NK-92 (cell line): ENCODE results near the gene AP1M1.

Experiments used
- DNase-seq: peaks from one replicate; lab custom pipeline; 2025; ENCODE audit not compliant: unreplicated experiment; lab: John Stamatoyannopoulos, UW

Gene AP1M1

DNA sequence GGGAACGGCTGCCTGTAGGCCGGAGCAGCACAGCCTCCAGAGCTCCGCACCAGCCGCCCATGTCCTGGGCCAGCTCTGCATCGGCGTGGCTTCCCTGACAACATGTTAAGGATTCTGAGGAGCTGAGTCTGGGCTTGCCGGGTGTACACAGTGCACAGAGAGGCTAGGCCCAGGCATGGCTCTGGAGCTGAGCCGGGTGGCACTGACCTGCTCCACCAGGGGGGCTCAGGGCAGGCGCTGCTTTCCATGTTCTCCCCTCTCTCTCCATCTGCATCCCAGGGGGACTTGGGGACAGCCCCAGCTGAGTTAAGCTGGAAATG lies 31.6 kb downstream of the AP1M1 start:
- DNase-seq, result no peak

DNA sequence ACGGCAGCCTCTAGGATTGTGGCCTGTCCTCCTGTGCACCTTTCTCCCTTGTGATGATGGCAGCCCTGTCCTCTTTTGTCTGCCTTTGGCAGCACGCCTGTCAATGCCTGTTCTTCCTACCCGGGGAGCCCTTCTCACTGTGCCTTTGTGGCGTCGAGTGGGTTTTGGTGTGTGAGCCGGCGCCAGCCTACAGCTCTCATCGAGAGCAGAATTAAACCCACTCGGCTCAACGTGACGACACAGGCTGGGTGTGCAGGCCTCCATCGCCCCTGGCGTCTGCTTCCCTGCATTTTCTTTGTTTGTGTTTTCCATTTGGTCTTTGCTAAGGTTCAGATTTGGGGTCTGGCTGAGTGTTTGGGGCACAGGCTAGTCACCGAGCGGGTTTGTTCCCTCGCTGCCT lies 34.4 kb downstream of the AP1M1 start:
- no peak for DNase-seq

DNA sequence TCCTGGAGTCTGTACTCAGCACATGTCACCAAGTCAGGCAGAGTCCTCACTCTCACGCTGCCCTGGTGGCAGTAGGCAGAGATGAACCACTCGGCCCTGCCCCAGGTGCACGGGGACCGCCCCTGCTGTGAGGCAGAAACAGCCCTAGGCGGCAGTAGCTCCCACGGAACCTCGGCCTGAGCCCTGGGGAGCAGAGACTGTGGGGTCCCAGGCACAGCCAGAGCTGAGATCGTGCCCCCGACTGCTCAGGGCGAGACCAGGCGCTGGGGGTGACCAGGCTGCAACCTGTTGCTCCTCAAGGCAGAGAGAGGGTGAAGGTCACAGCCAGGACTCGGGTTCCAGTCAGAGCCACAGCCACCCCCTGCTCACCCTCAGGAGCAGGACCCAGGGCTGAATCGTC lies 34.9 kb downstream of the AP1M1 start:
- no peak for DNase-seq

DNA sequence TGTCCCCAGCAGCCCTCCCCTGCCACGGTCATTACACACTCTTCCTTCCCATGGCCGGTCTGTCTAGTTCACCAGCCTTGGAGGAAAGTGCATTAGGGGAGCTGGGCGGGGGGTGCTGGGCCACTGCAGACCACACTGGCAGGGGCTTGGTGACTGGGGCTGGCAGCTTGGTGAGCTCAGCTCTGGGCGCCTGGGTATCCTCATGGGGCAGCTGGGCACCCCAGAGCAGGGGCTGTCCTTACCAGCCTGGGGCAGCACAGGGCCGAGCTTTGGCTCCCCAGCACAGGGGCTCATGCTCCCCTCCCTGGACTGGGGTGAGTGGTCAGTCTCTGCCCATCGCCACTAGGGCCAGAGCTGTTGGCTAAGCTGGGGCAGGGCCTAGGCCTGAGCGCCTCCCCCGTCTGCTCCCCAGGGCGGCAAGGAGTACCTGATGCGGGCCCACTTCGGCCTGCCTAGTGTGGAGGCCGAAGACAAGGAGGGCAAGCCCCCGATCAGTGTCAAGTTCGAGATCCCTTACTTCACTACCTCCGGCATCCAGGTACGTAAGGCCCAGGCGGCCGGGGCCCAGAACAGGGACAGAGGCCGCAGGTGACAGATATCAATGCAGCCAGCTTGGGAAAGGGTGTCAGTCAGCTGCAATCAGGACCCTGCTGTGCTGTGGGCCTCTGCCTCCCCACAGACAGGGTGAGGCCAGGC lies 35.5 kb downstream of the AP1M1 start:
- no peak for DNase-seq

DNA sequence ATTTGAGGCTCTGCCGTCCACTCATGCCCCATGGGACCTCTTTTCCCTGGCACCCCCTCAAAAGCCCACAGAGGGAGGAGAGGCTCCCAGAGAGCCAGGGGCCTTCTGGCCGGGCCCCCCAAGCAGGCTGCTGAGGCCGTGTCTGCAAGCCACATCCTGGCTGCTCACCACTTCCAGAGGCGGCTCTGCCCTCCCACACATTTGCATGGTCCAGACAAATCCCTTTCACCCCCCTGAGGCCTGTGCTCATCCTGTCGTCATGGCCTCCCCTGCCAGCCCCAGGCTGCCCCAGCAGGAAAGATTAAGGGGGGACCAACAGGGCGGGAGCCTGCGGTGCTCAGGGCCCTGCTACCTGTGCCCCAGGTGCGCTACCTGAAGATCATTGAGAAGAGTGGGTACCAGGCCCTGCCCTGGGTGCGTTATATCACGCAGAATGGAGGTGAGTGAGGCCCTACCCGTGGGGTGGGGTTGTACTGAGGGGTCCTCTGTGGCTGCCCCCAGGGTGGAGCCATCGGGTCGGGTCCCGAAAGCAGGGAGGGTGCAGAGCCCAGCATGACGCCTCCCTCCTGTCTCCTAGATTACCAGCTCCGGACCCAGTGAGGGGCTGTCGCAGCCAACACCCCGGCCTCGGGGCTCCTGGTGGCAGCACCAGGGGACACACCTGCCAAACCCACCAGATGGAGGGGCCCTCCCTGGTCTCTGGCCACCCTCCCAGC lies 36.3 kb downstream of the AP1M1 start:
- DNase-seq, result no peak

DNA sequence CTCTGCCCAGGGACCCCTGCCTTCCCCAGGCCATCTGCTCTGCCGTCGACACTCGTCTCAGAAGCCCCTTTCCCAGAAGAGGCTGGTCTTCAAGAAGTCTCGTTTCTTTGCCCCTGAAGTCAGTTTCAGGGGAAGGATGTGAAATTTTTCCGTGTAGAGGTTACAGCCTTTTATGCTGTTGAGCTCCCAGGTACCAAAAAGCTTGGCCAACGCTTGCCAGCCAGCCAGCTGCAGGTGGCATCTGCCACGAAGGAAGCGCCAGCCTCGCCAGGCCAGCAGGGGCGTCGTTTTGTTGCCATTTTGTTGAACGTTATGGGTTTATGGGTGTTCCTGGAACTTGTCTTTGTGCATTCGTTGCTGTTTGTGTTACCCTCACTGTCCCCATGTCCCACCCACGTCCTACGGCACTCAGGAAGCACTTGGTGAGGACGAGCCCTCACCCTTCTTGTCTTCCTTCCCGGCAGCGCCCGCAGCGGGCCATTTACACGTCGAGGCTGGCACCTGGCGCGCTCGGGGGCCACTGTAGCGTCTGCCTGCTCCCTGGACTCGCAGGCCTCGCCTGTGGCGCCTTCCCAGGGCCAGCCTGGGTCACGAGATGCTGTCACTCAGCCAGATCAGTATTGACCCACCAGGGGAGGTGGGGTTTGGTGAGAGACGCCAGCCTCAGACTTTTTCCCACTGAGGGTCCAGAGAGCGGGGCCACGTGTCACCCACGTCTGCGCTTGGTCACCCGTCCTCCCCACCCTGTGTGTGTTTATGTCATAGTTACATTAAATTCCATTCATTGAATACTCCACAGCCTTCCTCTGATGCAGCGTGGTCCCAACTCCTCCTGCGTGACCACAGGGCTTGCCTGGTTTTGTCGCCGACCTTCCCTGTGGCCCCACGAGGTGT lies 37.1 kb downstream of the AP1M1 start:
- DNase-seq, result no peak

DNA sequence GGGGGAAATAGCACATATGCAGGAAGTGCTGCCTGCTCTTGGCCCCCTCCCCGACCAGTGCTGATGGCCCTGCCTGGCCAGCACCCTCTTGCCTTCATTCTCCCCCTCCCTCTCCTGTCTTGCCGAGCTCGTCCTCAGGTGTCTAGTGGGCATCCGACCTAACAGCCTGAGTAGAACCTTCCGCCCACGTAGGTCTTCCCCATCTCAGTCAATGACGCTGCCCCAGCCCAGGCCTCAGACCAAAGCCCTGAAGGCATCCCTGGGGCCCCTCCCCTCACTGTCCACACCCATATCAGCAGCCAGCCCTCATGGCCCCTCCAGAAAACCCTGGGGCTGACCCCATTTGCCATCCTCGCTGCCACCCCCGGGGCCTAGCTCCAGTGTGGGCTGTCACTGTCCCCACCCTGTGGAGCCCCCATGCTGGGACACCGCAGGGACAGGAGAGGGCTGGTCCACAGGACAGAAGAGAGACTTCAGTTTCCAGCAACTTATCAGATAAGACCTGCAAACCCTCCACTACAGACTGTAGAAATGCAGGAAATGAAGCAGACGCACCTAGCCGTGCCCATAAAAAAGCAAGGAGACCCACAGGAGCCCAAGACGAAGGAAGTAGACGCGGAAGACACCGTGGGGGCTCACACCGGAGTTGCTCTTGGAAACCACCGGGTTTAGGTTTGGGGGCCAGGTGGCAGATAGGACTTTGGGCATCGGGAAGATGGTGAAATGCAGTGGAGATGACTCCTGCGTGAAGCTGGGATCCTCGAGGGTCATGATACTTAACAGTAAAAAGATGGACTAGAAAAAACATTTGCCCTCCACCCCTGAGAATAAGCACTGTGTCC lies 38.3 kb downstream of the AP1M1 start:
- no peak for DNase-seq

DNA sequence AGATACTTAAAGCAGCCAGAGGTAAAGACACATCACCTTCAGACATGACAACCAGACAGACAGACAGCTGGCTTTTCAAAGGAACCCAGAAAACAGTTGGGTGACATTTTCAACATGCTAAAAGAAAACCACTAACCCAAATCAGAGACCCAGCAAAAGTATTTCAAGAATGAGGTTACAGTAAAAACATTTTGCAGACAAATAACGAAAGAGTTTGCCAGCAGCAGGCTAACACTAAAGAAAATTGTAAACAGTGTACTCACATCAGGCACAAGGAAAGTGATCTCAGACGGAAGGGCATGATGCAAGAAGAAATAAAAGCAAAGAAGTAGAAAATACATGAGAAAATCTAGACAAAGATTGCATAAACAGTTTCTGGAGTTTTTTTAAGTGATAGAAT lies 46.4 kb downstream of the AP1M1 start:
- DNase-seq, result no peak

DNA sequence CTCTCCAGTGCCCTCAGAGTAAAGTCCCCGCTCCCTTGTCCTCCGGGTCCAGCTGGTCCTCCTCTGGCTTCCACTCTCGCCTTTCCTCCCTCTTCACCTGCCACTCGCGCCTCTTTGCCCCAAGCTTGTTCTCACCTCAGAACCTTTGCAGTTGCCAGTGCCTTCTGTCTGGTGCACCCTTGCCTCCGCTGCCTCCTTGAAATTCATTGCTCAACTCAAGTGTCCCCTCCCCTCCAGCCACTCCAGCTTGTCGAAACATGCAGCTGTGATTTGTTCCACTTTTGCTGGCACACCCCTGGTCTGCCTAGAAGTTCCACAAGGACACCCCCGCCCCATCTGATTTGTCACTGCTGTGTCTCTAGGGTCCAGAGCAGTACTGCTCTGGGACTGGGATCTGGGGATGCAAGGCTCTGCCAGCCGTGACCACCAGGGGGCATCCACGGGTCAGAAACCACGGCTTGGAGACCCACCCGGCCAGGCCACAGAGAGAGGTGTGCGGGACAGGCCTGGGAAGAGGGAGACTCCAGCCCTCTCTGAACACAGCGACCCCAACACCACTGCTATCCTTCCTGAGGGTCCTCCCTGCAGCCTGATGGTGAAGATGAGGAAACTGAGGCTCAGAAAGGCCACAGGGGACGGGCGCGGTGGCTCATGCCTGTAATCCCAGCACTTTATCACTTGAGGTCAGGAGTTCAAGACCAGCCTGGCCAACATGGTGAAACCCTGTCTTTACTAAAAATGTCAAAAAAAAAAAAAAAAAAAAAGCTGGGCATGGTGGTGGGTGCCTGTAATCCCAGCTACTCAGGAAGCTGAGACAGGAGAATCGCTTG lies 49.9 kb downstream of the AP1M1 start:
- no peak for DNase-seq

DNA sequence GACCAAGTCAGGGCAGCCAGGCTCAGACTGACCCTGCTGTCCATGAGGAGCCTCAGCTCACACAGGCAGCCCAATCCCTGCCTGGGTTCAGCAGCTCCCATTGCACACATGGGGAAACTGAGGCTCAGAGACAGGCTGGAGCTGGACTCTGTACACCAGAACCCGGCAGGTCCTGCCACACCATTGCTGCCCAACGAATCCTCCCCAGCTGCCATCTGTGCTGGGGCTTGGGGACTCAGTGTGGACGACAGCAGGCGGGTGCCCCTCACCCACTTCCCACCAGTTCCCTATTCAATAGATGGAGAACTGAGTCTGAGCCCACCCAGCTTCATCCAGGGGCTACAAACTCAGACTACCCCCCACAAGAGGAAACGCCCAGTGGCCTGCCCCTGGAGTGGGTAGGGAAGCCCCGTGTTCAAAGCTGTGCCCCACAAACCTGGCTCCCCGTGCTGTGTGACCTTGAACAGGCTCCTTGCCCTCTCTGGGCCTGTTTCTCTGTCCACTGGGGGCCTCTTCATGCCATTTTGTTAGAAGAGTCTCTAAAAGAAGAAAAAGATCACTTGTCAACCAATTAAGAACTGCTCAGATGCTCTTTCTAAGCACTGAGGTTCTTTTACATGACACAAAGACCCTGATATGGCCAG lies 50.8 kb downstream of the AP1M1 start:
- no peak for DNase-seq

DNA sequence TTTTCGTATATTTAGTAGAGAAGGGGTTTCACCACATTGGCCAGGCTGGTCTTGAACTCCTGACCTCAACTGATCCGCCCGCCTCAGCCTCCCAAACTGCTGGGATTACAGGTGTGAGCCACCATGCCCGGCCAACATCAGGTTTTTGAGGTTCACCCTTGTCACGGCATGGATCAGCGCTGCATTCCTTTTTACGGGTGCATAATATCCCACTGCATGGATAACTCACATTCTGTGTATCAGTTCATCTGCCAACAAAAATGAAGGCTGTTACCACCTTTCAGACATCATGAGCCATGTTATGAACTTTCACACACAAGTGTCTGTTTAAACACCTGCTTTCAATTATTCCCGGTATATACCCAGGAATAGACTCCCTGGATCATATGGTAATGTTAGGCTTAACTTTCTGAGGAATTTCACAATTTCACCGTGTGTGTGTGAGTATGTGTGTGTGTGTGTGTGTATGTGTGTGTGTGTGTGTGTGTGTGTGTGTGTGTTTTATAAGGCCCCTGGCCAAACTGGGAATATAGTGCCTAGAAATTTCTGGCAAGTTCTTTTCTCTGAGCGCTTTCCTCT lies 52.2 kb downstream of the AP1M1 start:
- DNase-seq, result no peak

DNA sequence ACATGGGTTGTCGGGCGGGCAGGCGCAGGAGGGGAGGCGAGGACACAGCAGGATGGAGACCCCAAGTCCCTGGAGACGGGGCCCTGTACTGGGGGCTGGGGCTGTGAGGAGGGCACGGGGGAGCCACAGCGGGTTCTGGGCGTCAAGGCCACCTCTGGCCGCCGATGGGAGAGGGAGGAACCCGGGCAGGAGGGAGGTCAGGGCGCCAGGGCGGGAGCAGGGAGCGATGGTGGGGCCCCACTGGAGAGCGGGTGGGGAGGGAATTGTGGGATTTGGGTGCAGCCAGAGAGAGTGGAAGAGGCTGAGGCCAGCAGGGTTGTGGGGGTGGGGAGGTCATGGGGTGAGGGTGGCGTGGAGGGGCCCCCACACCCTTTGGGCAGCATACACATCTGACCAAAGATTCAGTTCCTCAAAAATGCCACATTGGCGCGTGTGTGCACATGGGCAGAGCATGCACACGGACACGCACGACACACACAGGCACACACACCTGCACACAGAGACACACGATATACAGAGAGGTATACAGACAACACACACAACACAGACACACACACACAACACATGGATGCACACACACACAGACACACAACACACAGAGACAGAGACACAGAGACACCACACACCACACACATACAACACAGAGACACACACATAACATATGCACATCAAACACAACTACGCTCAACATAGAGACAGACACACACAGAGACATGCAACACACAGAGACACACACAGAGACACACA lies 54.9 kb downstream of the AP1M1 start:
- no peak for DNase-seq

DNA sequence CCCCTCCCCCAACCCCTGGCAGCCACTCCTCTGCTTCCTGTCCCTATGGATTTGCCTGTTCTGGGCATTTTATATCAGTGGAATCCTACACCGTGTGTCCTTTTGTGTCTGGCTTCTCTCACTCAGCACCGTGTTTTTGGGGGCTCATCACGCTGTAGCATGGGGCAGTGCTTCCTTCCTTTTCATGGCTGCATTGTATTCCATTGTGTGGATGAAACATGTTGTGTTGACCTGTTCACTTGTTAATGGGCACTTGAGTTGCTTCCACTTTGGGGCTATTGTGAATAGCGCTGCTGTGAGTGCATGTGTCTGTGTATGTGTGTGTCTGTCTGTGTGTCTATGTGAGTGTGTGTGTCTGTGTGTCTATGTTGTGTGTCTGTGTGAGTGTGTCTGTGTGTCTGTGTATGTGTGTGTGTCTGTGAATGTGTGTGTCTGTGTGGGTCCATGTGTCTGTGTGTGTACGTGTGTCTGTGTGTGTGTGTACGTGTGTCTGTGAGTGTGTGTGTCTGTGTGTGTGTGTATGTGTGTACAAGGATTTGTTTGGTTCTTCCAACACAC lies 57.2 kb downstream of the AP1M1 start:
- no peak for DNase-seq

DNA sequence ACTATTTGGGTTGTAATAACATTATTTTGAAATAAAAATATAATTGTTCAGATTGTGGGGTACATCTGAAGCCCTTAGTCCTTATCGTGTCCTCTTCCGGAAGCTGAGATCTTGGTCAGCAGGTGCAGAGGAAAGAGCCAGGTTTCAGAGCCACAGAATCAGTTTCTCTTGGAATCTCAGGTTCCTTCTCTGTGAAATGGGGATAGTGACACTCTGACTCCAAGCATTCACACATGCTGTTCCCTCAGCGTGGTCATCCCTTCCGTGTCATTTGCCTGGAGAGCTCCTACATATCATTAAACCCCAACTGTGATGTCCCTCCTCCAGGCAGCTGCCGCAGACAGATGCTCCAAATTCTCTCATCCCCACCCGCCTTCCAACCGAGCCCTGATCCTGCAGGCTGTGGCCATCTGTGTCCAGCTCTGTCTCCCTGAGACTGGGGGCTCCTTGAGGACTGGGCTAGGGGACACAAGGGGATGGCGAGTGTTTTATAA lies 59.8 kb downstream of the AP1M1 start:
- no peak for DNase-seq

DNA sequence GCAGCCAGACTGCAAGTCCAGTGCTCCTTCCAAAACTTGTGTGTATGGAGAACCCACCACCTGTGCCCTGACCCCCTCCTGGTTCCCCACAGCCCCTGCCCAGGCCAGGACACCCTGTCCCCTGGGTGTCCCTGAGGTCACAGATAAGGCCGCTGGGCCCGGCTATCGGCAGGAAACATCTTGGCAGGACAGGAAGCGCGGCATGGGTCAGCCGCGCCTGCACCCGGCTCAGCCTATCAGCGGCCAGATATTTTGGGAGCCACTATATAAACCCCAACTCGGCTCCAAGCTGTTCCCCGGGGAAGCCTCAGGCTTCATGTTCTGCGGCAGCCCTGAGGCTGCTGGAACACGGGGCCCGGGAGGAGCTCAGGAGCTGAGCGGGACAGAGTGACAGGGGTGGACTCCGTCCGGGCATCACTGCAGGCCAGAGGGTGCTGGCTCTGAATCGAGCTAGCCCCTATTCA lies 60.8 kb downstream of the AP1M1 start:
- DNase-seq, result no peak

DNA sequence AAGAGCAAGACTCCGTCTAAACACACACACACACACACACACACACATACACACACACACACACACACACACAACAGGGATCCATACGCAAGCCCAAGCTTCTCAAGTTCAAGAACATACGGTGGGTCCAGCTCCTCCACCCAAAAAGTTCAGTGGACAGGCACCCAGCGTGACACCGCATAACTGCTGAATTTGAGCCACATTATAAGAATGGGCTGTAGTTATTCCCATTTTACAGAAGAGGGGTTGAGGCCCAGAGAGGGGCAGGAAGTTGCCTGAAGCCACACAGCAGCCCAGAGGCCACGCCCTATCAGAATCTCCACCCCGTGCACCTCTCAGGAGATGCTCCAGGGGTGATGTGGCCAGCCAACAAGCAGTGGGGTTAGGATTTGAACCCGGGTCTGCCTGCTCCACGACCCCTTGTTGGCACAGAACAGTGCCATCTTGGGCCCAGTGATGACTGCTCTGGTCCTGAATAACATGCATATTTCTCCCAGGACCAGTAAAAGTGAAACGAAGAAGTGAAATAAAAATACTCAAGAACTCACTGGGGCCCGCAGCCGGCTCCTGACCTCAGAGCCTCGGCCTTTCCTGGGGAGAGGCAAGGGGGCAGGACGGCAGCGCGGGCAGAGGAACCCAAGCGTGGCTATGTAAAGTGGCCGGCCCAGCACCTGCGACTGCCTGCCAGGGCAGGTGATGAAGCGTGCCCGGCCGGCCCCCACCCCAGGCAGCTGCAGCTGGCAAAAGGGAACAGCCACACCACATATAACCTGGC lies 61.9 kb downstream of the AP1M1 start:
- DNase-seq, result no peak

DNA sequence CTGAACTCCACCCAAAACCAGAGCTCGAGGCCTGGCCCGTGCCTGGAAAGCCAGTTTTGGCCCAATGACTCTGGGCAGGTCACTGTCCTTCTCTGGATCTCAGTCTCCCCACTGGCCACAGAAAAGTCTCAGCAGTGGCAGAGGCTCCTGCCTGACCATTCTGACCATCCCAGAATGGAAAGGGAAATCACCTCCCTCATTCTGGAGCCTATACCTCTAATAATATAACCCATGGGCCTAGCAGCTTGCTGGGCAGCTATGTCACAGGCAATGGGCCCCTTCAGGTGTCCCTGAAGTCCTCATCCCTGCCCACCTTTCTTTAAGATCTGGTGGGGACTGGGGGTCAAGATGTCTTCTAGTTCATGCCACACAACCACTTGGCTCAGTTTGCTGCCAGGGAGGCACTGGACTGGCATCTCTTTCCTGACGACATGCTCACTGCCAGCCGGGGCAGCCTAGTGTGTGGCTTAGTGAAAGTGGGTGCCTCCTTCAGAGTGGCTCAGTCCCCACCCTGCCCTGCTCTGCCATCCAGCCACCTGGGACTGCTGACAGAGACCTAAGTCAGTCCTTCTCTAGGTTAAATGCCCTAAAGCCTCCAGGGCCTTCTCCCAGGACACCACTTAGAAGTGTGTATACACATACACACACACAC lies 62.6 kb downstream of the AP1M1 start:
- DNase-seq, result no peak
